Heart left ventricle (tissue), 16 donors: Measurements from ENCODE around the gene COBL. TPM values are rescaled to one million over a fixed set of nuclear protein-coding genes. Genes with fewer than 3 reads are reported as not detected.

Experiments used
- ATAC-seq, 4 donors: fragments of 200-7000 bp; cut with Tn5 transposase; one replicate each; pipeline ENCODE4 v1.9.1; 2020 to 2022; ENCODE audit warnings: moderate library complexity in 4 of 4, mild to moderate bottlenecking in 3 of 4, moderate number of reproducible peaks in 1 of 4
- DNase-seq, 5 donors: peaks; one replicate each; pipeline ENCODE4 v3.0.0-alpha.2; 2020
- H3K27ac ChIP-seq, 12 donors: fragments of 200-600 bp; sonication (generic) in 4 of 12; one replicate each; pipeline versions ENCODE4 v1.5.0 to v1.8.0; 2016 to 2022; ENCODE audit warnings: mild to moderate bottlenecking in 2 of 12
- H3K27me3 ChIP-seq, 9 donors: fragments of 200-600 bp; sonication (generic) in 2 of 9; one replicate each; pipeline versions ENCODE4 v1.5.1 to v1.8.0; 2016 to 2022; ENCODE audit warnings: mild to moderate bottlenecking in 3 of 9
- H3K36me3 ChIP-seq, 9 donors: fragments of 200-600 bp; sonication (generic) in 2 of 9; one replicate each; pipeline versions ENCODE4 v1.5.0 to v1.8.0; 2018 to 2022; ENCODE audit warnings: mild to moderate bottlenecking in 2 of 9
- H3K4me1 ChIP-seq, 12 donors: fragments of 200-600 bp; sonication (generic) in 4 of 12; one replicate each; pipeline versions ENCODE4 v1.5.0 to v1.8.0; 2016 to 2022; ENCODE audit warnings: mild to moderate bottlenecking in 3 of 12
- H3K4me3 ChIP-seq, 12 donors: fragments of 200-600 bp; sonication (generic) in 4 of 12; one replicate each; pipeline versions ENCODE4 v1.5.0 to v1.8.0; 2017 to 2022; ENCODE audit warnings: mild to moderate bottlenecking in 9 of 12, moderate library complexity in 4 of 12
- H3K9me3 ChIP-seq, 12 donors: fragments of 200-600 bp; sonication (generic) in 4 of 12; one replicate each; pipeline versions ENCODE4 v1.5.0 to v1.8.0; 2016 to 2022; ENCODE audit warnings: mild to moderate bottlenecking in 1 of 12
- CTCF ChIP-seq, 12 donors: fragments of 200-600 bp; sonication (generic) in 4 of 12; IDR thresholded peaks; one replicate each; pipeline versions ENCODE4 v1.5.0 to v1.8.0; 2018 to 2022; ENCODE audit warnings: antibody characterized with exemption in 12 of 12, mild to moderate bottlenecking in 5 of 12
- POLR2A ChIP-seq, 2 donors: fragments of 450-650 bp; IDR thresholded peaks; one replicate each; pipeline ENCODE4 v1.6.1; 2017; ENCODE audit warnings: antibody characterized with exemption in 2 of 2, mild to moderate bottlenecking in 2 of 2, moderate library complexity in 2 of 2
- WGBS, 4 donors: extraction: QIAGEN DNeasy Blood & Tissue Kit in 2 of 4; methylation state at CpG; one replicate each; pipeline versions ENCODE4 v1.1.5 to v1.1.7; 2013 to 2018; 5-methylcytosine and 5-hydroxymethylcytosine counted together
- intact Hi-C, 10 donors: fragments of 100-400 bp; cut with DNase I; formaldehyde crosslinking; loops; one replicate each; pipeline versions ENCODE4 v1.11.1 to v1.14.2; 2022
- polyA plus RNA-seq, 2 donors: library from polyadenylated mRNA; stranded (reverse); fragments of 200-250 nt; gene quantifications; one replicate each; pipeline ENCODE4 v1.2.3, GENCODE V29; 2013
- total RNA-seq, 9 donors: library from RNA; depleted of rRNA in 2 of 9; stranded (reverse); fragments of >200 nt in 2 of 9; fragmentation: NEBNext Ultra II Directional in 3 of 9; extraction: Animal tissue kit (Norgen Biotek cat#: 25700) in 3 of 9; gene quantifications; one replicate each; pipeline versions ENCODE4 v1.1.0 to v1.2.4, GENCODE V29; 2016 to 2023
- donor health status: ischemic (EF 13 %, LVEDD 7.1; RV severe dilation, severe dysfunction).
- donor health status: healthy with polysubstance abuse.
- donor health status: DM: no; HTN: yes; CAD: no.
- donor health status: DM: no; HTN: no; CAD: no.
- donor health status: ischemic (EF 25% LVEDD 6.9; RV normal size, moderate dysfunction).
- donor health status: ischemic (EF 25% LVEDD 5.7; RV mildly dilated, moderate dysfunction).
- donor health status: healthy.
- donor health status: DM: yes; HTN: yes; CAD: no.
- donor health status: ischemic (EF 35%, LVEDD 5.7; RV mildly dilated, moderate dysfunction).
- donor health status: nonischemic (EF 11% LVEDD 7.7; RV severe dilation, severe dysfunction).
- donor health status: DM: yes; HTN: yes; CAD: no.
- donor health status: PGD.
- donor health status: ischemic (EF 29% LVEDD 5.4; RV normal size, mild dysfunction).
- donor health status: nonischemic (EF 23%, LVEDD 6.1; RV moderate dilation, normal function).

Gene COBL
- total and polyA plus RNA-seq, 11 donors: 25.9 to 123 (median 80.4) TPM

GRCh38 chr7:51067757-51068156, 248.9 kb downstream of the COBL start:
- ATAC-seq: peak in 1 of 4 donors; percentile 59
- Histone ChIP-seq H3K27ac (no peak overlapping the region), H3K9me3 (peaks cover 0 to 4% (median 0%) of the 10 kb centered on the region in 12 donors), H3K4me1 (peaks cover 8 to 40% (median 20%) of the 10 kb centered on the region in 12 donors), H3K36me3 (no peaks in the 10 kb centered on the region), H3K27me3 (no peaks in the 10 kb centered on the region), H3K4me3 (no peak overlapping the region)
- peak; percentile 43 to 66 (median 56) for DNase-seq
- TF ChIP-seq CTCF (IDR thresholded peaks at IDR 0.05) (peak; percentile 59 to 84 (median 74)), POLR2A (IDR thresholded peaks at IDR 0.05) (no peak)
- WGBS, 4 donors: 43 to 58% (median 45%) methylated on average over 5 to 7 of the region's 7 CpGs
- intact Hi-C loops: loop anchor here (2.0 to 10.0 kb wide), 15 partner anchors 55 to 603 kb away; partner anchors contain the start of gene GRB10 (in 2 of the 10)

- H3K27ac ChIP-seq: no peak overlapping the region
- peaks cover 0 to 4% (median 0%) of the 10 kb centered on the region in 12 donors for H3K9me3 ChIP-seq
- H3K4me3 ChIP-seq: no peak overlapping the region
- DNase-seq (no peak), ATAC-seq (peak in 1 of 4 donors; percentile 23)
- H3K36me3 ChIP-seq: no peaks in the 10 kb centered on the region
- intact Hi-C loops: loop anchor here (5.0 to 10.0 kb wide), 14 partner anchors 55 to 602 kb away; partner anchors contain the start of gene GRB10 (in 2 of the 10)
- TF ChIP-seq POLR2A (IDR thresholded peaks at IDR 0.05): no peak
- no peak for TF ChIP-seq CTCF (IDR thresholded peaks at IDR 0.05)
- H3K4me1 ChIP-seq: peaks cover 8 to 40% (median 20%) of the 10 kb centered on the region in 12 donors
- H3K27me3 ChIP-seq: no peaks in the 10 kb centered on the region
These were observed 249.4 kb downstream of the COBL start for GRCh38 chr7:51067258-51067657.

GRCh38 chr7:51066405-51066882, 250.2 kb downstream of the COBL start:
- H3K27me3 ChIP-seq: no peaks in the 10 kb centered on the region
- peaks cover 8 to 40% (median 20%) of the 10 kb centered on the region in 12 donors for H3K4me1 ChIP-seq
- peaks cover 0 to 4% (median 0%) of the 10 kb centered on the region in 12 donors for H3K9me3 ChIP-seq
- H3K27ac ChIP-seq: no peak overlapping the region
- DNase-seq: no peak
- ATAC-seq: no peak
- 83 to 90% (median 87%) methylated on average over 5 of the region's 5 CpGs for whole genome bisulfite sequencing, 4 donors
- no peak for TF ChIP-seq POLR2A (IDR thresholded peaks at IDR 0.05)
- no peak for TF ChIP-seq CTCF (IDR thresholded peaks at IDR 0.05)
- H3K36me3 ChIP-seq: no peaks in the 10 kb centered on the region
- no peak overlapping the region for H3K4me3 ChIP-seq
- intact Hi-C loops: loop anchor here (5.0 to 10.0 kb wide), 14 partner anchors 54 to 602 kb away; partner anchors contain the start of gene GRB10 (in 2 of the 10)

- ATAC-seq: no peak
- Histone ChIP-seq H3K4me3 (no peak overlapping the region), H3K9me3 (peaks cover 0 to 4% (median 0%) of the 10 kb centered on the region in 12 donors), H3K36me3 (no peaks in the 10 kb centered on the region), H3K27ac (no peak overlapping the region), H3K27me3 (no peaks in the 10 kb centered on the region), H3K4me1 (peaks cover 8 to 40% (median 20%) of the 10 kb centered on the region in 12 donors)
- intact Hi-C loops: loop anchor here (5.0 to 10.0 kb wide), 14 partner anchors 53 to 601 kb away; partner anchors contain the start of gene GRB10 (in 2 of the 10)
- DNase-seq: no peak
- TF ChIP-seq POLR2A (IDR thresholded peaks at IDR 0.05): no peak
- 91 to 98% (median 98%) methylated on average over 6 of the region's 6 CpGs for WGBS, 4 donors
These were observed 250.8 kb downstream of the COBL start for GRCh38 chr7:51065766-51066165.
